CD14-positive monocyte (primary cell): ENCODE data around the gene CFTR. TPM values are rescaled to one million over a fixed set of nuclear protein-coding genes. Genes with fewer than 3 reads are reported as not detected.
A peak's percentile ranks its signal among the peaks of the same experiment; 100 is the strongest.

ENCODE experiments used
- DNase-seq, 3 donors: peaks; one replicate each; pipeline ENCODE4 v3.0.0-alpha.2; 2011 to 2022
- H2AFZ ChIP-seq: 2 replicates; pipeline ENCODE4 v1.6.0; 2012; ENCODE audit warnings: mild to moderate bottlenecking, low read depth, low read length, inconsistent platforms; ENCODE audit not compliant: insufficient read depth, poor library complexity, severe bottlenecking
- H3K27ac ChIP-seq, 2 donors: 1 replicate in 1 of 2; 2 replicates in 1 of 2; pipeline ENCODE4 v1.5.1; 2012 to 2013; ENCODE audit warnings: low read length in 2 of 2, control low read depth in 1 of 2, inconsistent platforms in 1 of 2, low read depth in 1 of 2, mild to moderate bottlenecking in 1 of 2
- H3K27me3 ChIP-seq, 2 donors: one replicate each; pipeline versions ENCODE4 v1.6.0 to v1.6.1; 2011 to 2013; ENCODE audit warnings: low read length in 2 of 2; ENCODE audit not compliant: control insufficient read depth in 2 of 2, insufficient read depth in 2 of 2
- H3K36me3 ChIP-seq, 2 donors: replicated peaks in 1 of 2; 1 replicate in 1 of 2; 2 replicates in 1 of 2; pipeline versions ENCODE4 v1.5.1 to v1.6.1; 2012 to 2013; ENCODE audit warnings: low read length in 2 of 2, control low read depth in 1 of 2, inconsistent platforms in 1 of 2, mild to moderate bottlenecking in 1 of 2; ENCODE audit not compliant: insufficient read depth in 2 of 2, control insufficient read depth in 1 of 2
- H3K4me1 ChIP-seq, 2 donors: 1 replicate in 1 of 2; 2 replicates in 1 of 2; pipeline versions ENCODE4 v1.5.1 to v1.6.1; 2012 to 2013; ENCODE audit warnings: low read length in 2 of 2, control low read depth in 1 of 2, inconsistent platforms in 1 of 2, mild to moderate bottlenecking in 1 of 2, moderate library complexity in 1 of 2; ENCODE audit not compliant: insufficient read depth in 2 of 2, control insufficient read depth in 1 of 2
- H3K4me2 ChIP-seq: replicated peaks from 2 replicates; pipeline ENCODE3; 2012; ENCODE audit warnings: low read length, moderate library complexity, mild to moderate bottlenecking; ENCODE audit not compliant: poor library complexity, severe bottlenecking; ENCODE audit errors: extremely low read depth
- H3K4me3 ChIP-seq, 3 experiments: fragments of 200-600 bp in 1 of 3; sonication (generic) in 1 of 3; replicated peaks in 1 of 3; 1 replicate in 2 of 3; 2 replicates in 1 of 3; pipeline ENCODE4 v1.5.1; 2011 to 2013; ENCODE audit warnings: low read length in 3 of 3, mild to moderate bottlenecking in 3 of 3, control low read depth in 2 of 3, low read depth in 2 of 3, inconsistent platforms in 1 of 3, moderate library complexity in 1 of 3
- H3K79me2 ChIP-seq: 2 replicates; pipeline ENCODE4 v1.6.0; 2012; ENCODE audit warnings: mild to moderate bottlenecking, control low read depth, inconsistent platforms, low read length, moderate library complexity; ENCODE audit not compliant: insufficient read depth
- H3K9ac ChIP-seq: 2 replicates; pipeline ENCODE4 v1.6.0; 2017; ENCODE audit warnings: low read length, mild to moderate bottlenecking; ENCODE audit not compliant: insufficient read depth, poor library complexity, severe bottlenecking
- H3K9me3 ChIP-seq, 2 donors: replicated peaks in 1 of 2; 1 replicate in 1 of 2; 2 replicates in 1 of 2; pipeline versions ENCODE4 v1.5.1 to v1.6.1; 2012 to 2013; ENCODE audit warnings: low read length in 2 of 2, control low read depth in 1 of 2; ENCODE audit not compliant: control insufficient read depth in 1 of 2, insufficient read depth in 1 of 2
- H4K20me1 ChIP-seq: 2 replicates; pipeline ENCODE4 v1.6.0; 2012; ENCODE audit warnings: mild to moderate bottlenecking, low read length, control low read depth, moderate library complexity; ENCODE audit not compliant: insufficient read depth
- H3K27ac Mint-ChIP-seq, 7 donors: one replicate each; pipeline ENCODE4 v1.8.0; 2020; ENCODE audit warnings: mild to moderate bottlenecking in 7 of 7, mixed read lengths in 7 of 7, moderate library complexity in 6 of 7, inconsistent platforms in 2 of 7
- H3K27me3 Mint-ChIP-seq, 3 donors: one replicate each; pipeline ENCODE4 v1.8.0; 2021 to 2022; ENCODE audit warnings: low read depth in 3 of 3, mild to moderate bottlenecking in 3 of 3, mixed read lengths in 3 of 3, moderate library complexity in 3 of 3, inconsistent platforms in 1 of 3
- H3K36me3 Mint-ChIP-seq, 2 donors: one replicate each; pipeline ENCODE4 v1.8.0; 2020; ENCODE audit warnings: mixed read lengths in 2 of 2, inconsistent platforms in 1 of 2, mild to moderate bottlenecking in 1 of 2
- H3K4me1 Mint-ChIP-seq: one replicate; pipeline ENCODE4 v1.8.0; 2020; ENCODE audit warnings: mild to moderate bottlenecking, mixed read lengths
- H3K4me3 Mint-ChIP-seq, 2 donors: one replicate each; pipeline ENCODE4 v1.8.0; 2020; ENCODE audit warnings: mild to moderate bottlenecking in 2 of 2, mixed read lengths in 2 of 2, moderate library complexity in 1 of 2
- H3K9me3 Mint-ChIP-seq, 7 donors: one replicate each; pipeline ENCODE4 v1.8.0; 2020 to 2022; ENCODE audit warnings: mixed read lengths in 7 of 7, mild to moderate bottlenecking in 6 of 7, moderate library complexity in 6 of 7, inconsistent platforms in 2 of 7
- CTCF ChIP-seq: fragments of 200-600 bp; IDR thresholded peaks from one replicate; pipeline ENCODE4 v1.8.0; 2022; ENCODE audit warnings: antibody characterized with exemption, mild to moderate bottlenecking
- WGBS: methylation state at CpG from one replicate; pipeline ENCODE4 v1.1.5; 2013; ENCODE audit warnings: missing lambda C conversion rate; ENCODE audit not compliant: insufficient coverage; 5-methylcytosine and 5-hydroxymethylcytosine counted together
- intact Hi-C, 2 donors: fragments of 100-400 bp; cut with micrococcal nuclease; formaldehyde crosslinking; loops; one replicate each; pipeline versions ENCODE4 v1.15.0 to v1.15.1; 2023
- polyA plus RNA-seq, 3 donors: library from polyadenylated mRNA; depleted of rRNA in 1 of 3; unstranded in 2 of 3; stranded (reverse) in 1 of 3; fragments of 300-500 nt in 2 of 3; fragments of >200 nt in 1 of 3; fragmentation: Illumina TruSeq in 2 of 3; gene quantifications; 1 replicate in 2 of 3; 2 replicates in 1 of 3; pipeline ENCODE4 v1.2.3, GENCODE V29; 2012 to 2021

Gene CFTR
- polyA plus RNA-seq, 3 donors = not detected

DNA sequence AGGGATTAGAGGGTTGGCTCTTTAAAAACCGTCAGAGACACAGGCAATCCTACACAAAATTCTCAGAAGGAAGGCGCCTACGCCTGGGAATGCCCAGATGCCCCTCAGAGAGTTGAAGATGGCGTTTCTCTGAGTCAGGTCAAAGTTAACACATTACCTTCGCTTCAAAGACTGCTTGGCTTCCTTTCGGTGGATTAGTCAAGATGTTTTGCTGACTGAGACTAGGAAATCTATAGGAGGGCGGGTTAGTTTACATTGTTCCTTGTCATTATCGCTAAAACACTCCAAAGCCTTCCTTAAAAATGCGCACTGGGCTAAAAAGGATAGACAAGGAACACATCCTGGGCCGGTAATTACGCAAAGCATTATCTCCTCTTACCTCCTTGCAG is 995 bp upstream of the CFTR start:
- Mint-ChIP-seq H3K27me3 (peaks cover 25 to 39% (median 35%) of the 10 kb centered on the region in 3 donors), H3K4me1 (no peaks in the 10 kb centered on the region), H3K36me3 (no peaks in the 10 kb centered on the region), H3K9me3 (peaks cover 0 to 10% (median 1%) of the 10 kb centered on the region in 7 donors), H3K27ac (no peak overlapping the region), H3K4me3 (peak overlapping the region in 1 of 2 donors; percentile 4)
- Histone ChIP-seq H3K79me2 (no peaks in the 10 kb centered on the region), H3K27ac (no peak overlapping the region), H3K4me1 (no peaks in the 10 kb centered on the region), H3K9me3 (no peaks in the 10 kb centered on the region), H3K9ac (no peak overlapping the region), H3K36me3 (no peaks in the 10 kb centered on the region), H3K27me3 (peaks cover 26 to 42% of the 10 kb centered on the region in 2 donors), H2AFZ (no peak overlapping the region), H3K4me2 (no peak overlapping the region), H3K4me3 (no peak overlapping the region), H4K20me1 (no peaks in the 10 kb centered on the region)
- WGBS = 63% methylated on average over 3 of the region's 11 CpGs
- TF ChIP-seq CTCF = no peak
- no peak for DNase-seq
- intact Hi-C loops = no loop called here

- H3K4me3 ChIP-seq = no peak overlapping the region
- DNase-seq = no peak
Observed at GRCh38 chr7:117480055-117480362, 184 bp downstream of the CFTR start.

More at GRCh38 chr7:117480055-117480362, 184 bp downstream of the CFTR start:
- Histone ChIP-seq H2AFZ (no peak overlapping the region), H3K4me1 (no peaks in the 10 kb centered on the region), H3K9me3 (no peaks in the 10 kb centered on the region), H3K36me3 (no peaks in the 10 kb centered on the region), H3K9ac (no peak overlapping the region), H3K27ac (no peak overlapping the region), H3K79me2 (no peaks in the 10 kb centered on the region), H4K20me1 (no peaks in the 10 kb centered on the region), H3K27me3 (peaks cover 26 to 42% of the 10 kb centered on the region in 2 donors), H3K4me2 (no peak overlapping the region)
- WGBS = 5% methylated on average over 11 of the region's 11 CpGs
- Mint-ChIP-seq H3K27ac (no peak overlapping the region), H3K36me3 (no peaks in the 10 kb centered on the region), H3K4me1 (no peaks in the 10 kb centered on the region), H3K4me3 (peak overlapping the region in 1 of 2 donors; percentile 63), H3K9me3 (peaks cover 0 to 10% (median 1%) of the 10 kb centered on the region in 7 donors), H3K27me3 (peaks cover 23 to 39% (median 35%) of the 10 kb centered on the region in 3 donors)
- intact Hi-C loops = no loop called here
- no peak for TF ChIP-seq CTCF
